K562 (cell line): ENCODE data around the gene CCDC78. TPM values are rescaled to one million over a fixed set of nuclear protein-coding genes. Genes with fewer than 3 reads are reported as not detected.

Experiments
- FOXP1 ChIP-seq: sonication (generic); formaldehyde crosslinking; IDR thresholded peaks from 2 replicates; pipeline ENCODE4 v1.8.0; 2022; ENCODE audit warnings: mild to moderate bottlenecking, missing genetic modification reagents
- PHF20 ChIP-seq: fragments of 450-650 bp; IDR thresholded peaks from 2 replicates; pipeline ENCODE4 v1.6.1; 2018; ENCODE audit not compliant: partially characterized antibody
- polyA plus RNA-seq, 8 experiments: library from polyadenylated mRNA; depleted of rRNA in 4 of 8; stranded (reverse) in 5 of 8; unstranded in 3 of 8; fragments of >200 nt; fragmentation: Nextera tagmentation in 2 of 8; fragmentation: Illumina TruSeq in 1 of 8; extraction: Ambion mirVana in 2 of 8; extraction: Trizol in 1 of 8; gene quantifications; 2 replicates each; pipeline versions ENCODE4 v1.2.1 to v1.2.3, GENCODE V29; 2011 to 2014; ENCODE audit warnings: inconsistent platforms in 1 of 8, missing spikeins in 1 of 8
- total RNA-seq, 7 experiments: library from RNA; depleted of rRNA in 6 of 7; stranded (reverse); fragments of >200 nt in 6 of 7; fragmentation: Illumina TruSeq in 2 of 7; extraction: Trizol in 2 of 7; gene quantifications; 2 replicates each; pipeline versions ENCODE4 v1.2.1 to v1.2.3, GENCODE V29; 2011 to 2021; ENCODE audit warnings: low replicate concordance in 1 of 7
- TF ChIP-seq, protein P1 (sequence below): fragments of 450-650 bp; IDR thresholded peaks from 2 replicates; pipeline ENCODE4 v1.6.1; 2017; ENCODE audit warnings: antibody characterized with exemption, mild to moderate bottlenecking
- TF ChIP-seq, protein P2 (sequence below): fragments of 250-450 bp; sonication (Bioruptor Pico); IDR thresholded peaks from 2 replicates; pipeline ENCODE4 v1.5.0; 2022; ENCODE audit warnings: mild to moderate bottlenecking

The CCDC78 gene
- total and polyA plus RNA-seq, 9 of the 15 experiments (the other 6 are each of a cell fraction or from before 2014, with no cell fraction given) = 0.24 to 17.7 (median 2.9) TPM

DNA sequence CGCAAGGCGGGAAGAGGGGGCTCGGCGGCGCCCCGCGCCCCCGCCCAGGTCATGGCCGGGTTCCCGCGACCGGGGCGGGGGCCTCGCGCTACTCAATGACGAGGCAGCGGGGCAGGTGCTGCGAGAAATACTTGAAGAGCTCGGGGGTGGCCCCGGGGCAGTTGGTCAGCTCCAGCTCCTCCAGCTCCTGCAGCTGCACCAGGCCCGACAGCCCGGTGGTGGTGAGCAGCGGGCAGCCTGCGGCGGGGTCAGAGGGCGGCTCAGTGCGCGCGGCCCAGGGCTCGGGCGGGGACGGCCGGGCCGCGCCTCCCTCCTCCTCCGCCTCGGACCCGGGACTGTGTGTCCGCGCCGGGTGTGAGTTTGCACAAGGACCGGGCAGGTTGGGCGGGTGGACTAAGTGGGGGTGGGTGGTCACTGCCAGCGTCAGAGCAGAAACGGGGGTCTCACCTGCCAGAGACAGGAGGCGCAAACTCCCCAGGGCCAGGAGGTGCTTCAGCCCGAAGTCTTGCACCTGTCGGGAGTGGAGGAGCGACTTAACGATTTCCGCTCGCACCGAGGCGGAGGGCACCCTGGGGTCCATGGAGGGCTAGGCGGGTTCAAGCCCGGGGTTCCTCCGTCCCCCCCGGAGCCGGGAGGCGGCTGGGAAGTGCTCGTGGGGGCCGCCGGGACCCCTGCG, 31.9 kb downstream of the CCDC78 start (continued):
- TF ChIP-seq, protein P1, sequence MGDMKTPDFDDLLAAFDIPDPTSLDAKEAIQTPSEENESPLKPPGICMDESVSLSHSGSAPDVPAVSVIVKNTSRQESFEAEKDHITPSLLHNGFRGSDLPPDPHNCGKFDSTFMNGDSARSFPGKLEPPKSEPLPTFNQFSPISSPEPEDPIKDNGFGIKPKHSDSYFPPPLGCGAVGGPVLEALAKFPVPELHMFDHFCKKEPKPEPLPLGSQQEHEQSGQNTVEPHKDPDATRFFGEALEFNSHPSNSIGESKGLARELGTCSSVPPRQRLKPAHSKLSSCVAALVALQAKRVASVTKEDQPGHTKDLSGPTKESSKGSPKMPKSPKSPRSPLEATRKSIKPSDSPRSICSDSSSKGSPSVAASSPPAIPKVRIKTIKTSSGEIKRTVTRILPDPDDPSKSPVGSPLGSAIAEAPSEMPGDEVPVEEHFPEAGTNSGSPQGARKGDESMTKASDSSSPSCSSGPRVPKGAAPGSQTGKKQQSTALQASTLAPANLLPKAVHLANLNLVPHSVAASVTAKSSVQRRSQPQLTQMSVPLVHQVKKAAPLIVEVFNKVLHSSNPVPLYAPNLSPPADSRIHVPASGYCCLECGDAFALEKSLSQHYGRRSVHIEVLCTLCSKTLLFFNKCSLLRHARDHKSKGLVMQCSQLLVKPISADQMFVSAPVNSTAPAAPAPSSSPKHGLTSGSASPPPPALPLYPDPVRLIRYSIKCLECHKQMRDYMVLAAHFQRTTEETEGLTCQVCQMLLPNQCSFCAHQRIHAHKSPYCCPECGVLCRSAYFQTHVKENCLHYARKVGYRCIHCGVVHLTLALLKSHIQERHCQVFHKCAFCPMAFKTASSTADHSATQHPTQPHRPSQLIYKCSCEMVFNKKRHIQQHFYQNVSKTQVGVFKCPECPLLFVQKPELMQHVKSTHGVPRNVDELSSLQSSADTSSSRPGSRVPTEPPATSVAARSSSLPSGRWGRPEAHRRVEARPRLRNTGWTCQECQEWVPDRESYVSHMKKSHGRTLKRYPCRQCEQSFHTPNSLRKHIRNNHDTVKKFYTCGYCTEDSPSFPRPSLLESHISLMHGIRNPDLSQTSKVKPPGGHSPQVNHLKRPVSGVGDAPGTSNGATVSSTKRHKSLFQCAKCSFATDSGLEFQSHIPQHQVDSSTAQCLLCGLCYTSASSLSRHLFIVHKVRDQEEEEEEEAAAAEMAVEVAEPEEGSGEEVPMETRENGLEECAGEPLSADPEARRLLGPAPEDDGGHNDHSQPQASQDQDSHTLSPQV = no peak
- TF ChIP-seq PHF20 = no peak
- no peak for TF ChIP-seq FOXP1 (CRISPR knock-in tag)
- TF ChIP-seq, protein P2, sequence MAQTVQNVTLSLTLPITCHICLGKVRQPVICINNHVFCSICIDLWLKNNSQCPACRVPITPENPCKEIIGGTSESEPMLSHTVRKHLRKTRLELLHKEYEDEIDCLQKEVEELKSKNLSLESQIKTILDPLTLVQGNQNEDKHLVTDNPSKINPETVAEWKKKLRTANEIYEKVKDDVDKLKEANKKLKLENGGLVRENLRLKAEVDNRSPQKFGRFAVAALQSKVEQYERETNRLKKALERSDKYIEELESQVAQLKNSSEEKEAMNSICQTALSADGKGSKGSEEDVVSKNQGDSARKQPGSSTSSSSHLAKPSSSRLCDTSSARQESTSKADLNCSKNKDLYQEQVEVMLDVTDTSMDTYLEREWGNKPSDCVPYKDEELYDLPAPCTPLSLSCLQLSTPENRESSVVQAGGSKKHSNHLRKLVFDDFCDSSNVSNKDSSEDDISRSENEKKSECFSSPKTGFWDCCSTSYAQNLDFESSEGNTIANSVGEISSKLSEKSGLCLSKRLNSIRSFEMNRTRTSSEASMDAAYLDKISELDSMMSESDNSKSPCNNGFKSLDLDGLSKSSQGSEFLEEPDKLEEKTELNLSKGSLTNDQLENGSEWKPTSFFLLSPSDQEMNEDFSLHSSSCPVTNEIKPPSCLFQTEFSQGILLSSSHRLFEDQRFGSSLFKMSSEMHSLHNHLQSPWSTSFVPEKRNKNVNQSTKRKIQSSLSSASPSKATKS (CRISPR knock-in tag) = no peak
- TF ChIP-seq, all 486 proteins: peak for 4
